Fibroblast of peridontal ligament (primary cell): ENCODE results near the gene CANT1.
"Not testable (repeated sequence)": the region's sequence is repeated elsewhere in the genome, so short reads cannot be mapped to it uniquely, and the experiment has no call there.

Source experiments
- DNase-seq: peaks from one replicate; pipeline ENCODE4 v3.0.0-alpha.2; 2010; ENCODE audit errors: extremely low read depth

CANT1 gene

DNA sequence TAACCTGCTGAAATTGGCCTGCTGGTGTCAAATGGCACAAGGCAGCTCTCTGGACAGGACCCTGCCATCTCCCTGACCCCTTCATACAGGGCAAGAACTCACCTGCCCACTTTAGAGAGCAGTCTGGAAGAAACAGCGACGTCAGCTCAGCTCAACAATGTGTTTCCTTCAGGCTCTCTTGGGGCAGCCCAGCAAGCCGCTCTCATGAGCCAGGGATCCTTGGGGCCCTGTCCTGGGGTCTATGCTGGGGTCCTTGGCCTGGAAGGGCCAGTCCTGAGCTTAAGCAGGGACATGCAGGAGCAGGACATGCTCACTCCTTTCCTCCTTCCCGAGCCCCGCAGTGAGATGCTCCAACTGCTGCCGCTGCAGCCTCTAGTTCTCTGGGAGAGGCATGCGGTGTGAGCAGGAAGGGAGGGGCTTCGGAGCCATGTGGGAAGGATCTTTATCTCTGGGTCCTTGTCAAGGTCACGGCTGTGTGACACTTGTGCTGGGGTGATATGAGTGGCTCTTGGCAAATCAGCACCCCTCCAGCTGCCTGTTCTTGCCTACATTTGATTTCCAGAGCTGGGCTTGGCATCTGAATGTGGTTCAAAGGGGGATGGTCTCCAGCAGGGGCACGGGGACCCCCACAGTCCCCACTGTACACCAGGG, 17.8 kb upstream of the CANT1 start:
- DNase-seq: no peak

DNA sequence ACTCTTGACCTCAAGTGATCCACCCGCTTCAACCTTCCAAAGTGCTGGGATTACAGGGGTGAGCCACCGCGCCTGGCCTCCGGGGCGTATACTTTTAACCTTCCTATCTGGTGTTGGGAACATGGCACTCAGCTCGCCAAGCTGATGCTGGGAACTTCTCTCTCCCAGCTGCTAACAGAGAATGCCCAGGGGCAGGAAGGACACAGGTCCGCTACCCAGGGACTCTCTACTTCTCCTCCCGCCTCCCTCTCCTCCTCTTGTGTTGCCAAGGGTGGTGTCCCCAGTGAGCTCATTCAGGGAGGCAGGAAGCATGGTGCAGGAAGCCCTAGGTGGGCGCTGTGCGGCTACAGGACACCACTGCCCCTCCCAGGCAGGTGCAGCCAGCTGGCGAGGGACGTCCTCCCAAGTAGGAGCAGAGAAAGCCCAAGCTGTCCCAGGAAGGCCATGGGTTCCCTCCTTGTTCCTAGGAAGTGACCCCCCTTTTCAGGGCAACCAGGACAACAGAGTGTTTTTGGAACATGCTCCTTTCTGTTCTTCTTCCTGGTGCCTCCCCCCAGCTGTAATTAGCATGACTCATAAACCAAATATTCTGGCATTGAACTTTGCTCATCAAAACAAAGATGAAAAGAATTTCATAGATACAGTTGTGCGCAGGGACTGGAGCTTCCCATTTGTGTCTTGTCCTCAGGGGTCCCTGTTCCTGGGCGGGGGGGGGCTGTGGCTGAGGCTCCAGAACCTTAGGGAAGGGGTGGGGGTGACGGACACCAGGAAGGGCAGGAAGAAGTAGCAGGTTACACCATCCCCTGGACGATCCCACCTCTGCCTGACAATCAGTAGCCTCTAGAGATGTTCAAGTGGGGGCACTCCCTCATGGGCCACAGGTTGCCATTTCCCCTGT, 17.1 kb upstream of the CANT1 start:
- peak; percentile 68 for DNase-seq

DNA sequence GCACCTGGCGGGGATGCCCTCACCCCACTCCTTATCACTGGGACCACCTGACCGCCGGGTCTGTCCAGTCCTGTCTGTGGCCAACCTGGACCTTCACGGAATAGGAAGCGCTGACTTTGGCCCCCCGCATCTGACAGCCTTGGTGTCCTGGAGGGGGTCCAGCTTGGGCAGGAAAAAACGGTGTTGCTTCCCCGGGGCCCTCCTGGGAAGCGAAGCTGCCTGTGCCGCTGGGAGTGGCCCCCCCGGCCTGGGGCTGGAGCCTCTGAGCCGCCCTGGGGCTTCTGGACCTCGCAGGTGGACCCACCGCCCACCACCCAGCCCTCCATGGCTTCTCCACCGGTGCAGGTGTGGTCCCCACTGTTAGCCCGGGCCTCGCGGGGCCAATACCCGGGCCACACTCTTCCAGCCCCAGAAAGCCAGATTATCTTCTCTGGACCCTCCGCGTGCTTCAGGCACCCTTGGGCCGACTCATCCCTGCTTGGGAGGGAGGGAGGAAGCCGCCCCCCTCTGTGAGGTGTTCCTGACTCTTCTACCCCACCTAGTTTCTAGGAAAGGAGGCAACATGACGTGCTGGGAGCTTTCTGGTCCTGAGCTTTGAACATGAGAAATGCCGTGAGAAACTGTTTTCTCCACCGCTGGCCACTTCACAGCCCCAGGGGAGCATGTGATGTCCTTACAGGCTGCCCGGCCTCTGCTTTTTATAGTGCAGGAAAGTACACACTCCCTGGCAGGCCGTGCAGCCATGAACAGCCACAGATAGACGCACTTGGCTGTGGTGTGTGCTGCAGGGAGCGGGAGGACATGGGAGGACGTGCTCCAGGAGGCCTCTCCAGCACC, 15.6 kb upstream of the CANT1 start:
- DNase-seq: no peak

DNA sequence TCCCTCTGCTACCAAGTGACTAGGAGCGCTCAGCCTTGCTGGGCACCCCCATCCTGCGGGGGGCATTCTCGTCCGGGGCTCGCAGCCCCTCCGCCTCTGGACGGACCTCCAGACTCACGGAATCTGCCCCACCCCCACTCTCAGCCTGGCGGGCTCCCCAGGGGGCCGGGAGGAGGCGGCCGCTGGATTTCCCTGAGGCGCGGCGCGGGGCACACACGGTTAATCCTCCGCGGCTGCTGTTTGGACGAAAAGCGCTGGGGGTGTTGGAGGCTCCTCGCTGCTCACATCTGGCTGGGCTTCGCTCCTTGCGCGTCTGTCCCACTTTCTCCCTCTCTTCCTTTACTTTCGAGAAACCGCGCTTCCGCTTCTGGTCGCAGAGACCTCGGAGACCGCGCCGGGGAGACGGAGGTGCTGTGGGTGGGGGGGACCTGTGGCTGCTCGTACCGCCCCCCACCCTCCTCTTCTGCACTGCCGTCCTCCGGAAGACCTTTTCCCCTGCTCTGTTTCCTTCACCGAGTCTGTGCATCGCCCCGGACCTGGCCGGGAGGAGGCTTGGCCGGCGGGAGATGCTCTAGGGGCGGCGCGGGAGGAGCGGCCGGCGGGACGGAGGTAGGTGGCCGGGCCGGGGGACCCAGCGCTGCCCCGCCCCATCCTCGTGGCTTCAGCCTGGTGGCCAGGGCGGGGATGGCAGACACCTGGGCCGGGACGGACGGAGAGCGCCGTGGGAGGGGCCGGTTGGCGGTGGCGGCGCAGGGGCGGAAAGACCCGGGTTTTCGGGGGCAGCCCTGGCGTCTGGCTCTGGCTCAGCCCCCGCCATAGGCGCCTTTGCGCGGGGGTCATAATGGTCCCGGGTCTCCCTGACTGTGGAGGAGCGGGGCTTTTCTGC, 14.6 kb upstream of the CANT1 start, which contains the start of gene C1QTNF1:
Gene C1QTNF1, plus strand, starts transcription at position 284 of the 886 bp plus-strand sequence. CDS start 19,800 bp downstream, outside the sequence.
- peak; percentile 42 for DNase-seq

DNA sequence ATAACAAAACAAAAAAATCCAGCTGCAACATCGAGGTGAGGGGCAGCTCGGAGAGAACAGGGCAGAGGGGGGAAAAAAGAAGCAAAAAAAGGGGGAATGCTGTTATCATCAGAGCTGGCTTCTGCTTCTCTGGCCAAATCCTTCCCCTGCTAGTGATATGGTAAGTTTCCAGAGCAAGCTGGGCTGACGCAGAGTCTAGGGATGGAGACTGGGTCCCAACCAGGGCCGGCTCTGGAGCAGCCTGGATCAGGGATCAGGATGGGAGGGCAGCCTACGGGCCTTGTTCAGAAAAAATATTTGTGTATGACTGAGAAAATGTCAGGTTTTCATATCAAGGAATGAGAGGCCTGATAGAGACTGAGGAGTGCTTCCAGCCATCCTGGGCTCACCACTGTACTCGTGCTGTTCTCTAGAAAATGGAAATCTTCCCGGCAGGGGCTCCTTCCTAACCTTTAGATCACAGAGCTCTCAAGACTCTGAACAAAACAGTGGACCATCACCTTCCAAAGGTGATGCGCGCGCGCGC, 13.7 kb upstream of the CANT1 start:
- no peak for DNase-seq

DNA sequence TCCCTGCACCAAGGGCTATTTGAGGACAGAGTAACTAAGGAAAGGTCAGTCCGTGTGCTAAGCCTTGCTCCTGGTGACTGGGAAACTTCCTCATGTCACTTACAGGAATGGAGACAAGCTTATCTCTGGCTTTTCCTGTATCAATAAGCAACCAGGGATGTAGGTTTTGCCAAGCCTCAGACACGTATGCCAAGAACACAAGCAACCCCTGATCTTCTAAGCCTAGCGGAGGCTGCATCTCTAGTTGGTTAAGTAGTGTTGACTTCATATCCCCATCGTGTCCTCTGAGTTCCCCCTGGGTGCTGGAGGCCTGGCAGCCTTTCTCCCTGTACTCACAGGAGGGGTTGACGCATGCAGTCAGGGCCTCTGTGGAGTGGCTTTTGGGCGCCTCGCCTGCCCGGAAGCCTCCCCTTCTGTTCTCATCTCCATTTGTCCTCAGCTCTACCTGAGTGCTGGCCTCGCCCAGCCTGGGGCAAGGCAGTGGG, 13.0 kb upstream of the CANT1 start:
- DNase-seq: no peak

DNA sequence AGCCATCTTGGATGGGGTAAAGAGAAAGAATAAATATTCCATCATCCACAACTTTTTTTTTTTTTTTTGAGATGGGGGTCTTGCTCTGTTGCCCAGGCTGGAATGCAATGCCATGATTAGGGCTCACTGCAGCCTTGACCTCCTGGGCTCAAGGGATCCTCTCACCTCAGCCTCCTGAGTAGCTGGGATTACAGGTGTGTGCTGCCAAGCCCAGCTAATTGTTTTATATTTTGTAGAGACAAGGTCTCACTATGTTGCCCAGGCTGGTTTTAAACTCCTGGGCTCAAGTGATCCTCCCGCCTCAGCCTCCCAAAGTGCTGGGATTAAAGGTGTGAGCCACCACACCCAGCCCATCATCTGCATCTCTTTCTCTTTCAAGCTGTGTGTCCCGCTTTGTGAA, 12.4 kb upstream of the CANT1 start:
- not testable (repeated sequence) for DNase-seq

DNA sequence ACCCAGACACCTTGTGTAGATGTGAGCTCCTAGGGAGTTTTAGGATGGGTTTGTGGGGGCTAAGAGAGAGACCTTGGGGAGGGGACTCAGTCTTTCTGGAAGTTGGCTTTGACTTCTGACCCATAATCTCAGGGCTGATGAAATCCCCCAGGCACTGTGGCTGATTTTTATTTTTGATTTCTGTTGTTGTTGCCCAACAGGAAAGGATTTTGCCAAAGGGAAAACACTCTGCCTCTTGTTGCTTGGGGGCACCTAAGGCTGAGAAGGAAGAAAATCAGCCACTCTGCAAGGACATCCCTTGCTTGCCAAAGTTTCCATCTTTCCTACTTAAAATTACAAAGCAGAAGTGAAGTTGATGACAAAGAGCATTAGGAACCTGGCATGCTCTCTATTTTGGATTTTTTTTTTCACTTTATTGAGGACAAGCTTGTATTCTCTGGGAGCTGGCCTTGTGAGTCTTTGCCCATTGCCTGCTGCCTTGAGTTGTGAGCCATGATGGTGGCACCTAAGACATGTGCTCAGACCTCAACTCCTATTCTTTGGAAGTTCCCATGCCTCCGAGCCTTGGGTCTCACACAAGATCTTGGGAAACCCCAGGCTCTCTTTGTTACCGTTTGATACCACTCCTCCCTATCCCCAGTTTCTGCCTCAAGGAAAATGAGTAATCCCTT, 11.2 kb upstream of the CANT1 start:
- DNase-seq: peak; percentile 15

DNA sequence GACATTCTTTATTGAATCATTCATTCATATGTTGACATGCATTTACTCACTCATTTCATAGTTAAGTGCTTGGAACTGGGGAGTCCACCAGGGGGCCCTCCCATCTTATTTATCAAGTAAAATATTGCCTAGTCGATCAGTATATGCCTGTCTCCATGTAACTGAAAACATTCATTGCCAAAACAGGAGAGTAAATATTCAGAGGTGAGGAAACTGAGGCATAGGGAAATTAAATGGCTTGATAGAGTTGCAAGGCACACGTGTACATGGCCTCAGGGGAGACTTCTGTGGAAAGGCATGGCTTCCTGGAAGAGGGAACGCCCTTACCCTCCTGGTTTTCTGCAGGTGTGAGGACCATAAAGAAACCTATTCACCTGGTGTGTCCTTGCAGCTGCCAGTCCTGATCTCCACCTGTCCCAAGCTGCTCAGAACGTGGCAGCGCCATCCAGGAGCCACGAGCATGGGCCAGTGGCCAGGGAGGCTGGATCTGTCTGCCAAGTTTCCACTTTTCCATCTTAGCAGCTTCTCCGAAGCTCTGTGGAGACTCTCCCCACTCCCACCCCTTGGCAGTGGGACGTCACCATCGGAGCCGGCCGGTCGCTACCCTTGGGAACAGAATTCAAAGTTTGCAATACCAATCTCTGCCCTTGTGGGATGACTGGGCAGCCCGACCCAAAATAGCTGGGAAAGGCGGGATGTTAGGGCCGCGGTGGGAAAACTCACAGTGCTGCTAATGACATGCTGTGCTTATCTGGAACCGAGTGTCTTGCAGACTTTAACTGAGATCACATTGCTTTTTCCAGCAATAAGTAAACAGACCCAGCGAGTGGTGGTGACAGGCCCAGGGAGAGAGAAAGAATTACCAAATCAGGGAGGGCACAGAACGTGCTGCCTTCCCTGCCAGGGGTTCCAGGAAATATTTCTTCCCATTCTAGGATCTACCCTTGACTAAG, 10.3 kb upstream of the CANT1 start:
- DNase-seq: peak; percentile 84

DNA sequence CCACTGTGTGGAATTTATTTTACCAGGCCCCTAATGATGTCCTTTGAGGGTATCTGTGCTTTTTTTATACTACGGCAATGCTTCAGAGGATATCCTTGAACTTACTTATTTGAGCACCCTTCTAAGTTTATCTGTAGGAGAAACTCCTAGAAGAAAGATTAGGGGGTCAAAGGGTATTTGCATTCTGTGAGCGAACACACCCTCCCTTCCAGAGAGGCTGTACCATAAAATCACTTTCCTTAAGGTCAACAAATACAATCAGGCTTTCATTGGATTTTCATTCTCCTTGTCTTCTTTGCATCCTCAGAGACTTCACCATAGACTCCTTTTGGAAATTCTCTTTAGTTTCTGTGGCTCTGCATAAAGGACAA, 9.7 kb upstream of the CANT1 start:
- DNase-seq: no peak

DNA sequence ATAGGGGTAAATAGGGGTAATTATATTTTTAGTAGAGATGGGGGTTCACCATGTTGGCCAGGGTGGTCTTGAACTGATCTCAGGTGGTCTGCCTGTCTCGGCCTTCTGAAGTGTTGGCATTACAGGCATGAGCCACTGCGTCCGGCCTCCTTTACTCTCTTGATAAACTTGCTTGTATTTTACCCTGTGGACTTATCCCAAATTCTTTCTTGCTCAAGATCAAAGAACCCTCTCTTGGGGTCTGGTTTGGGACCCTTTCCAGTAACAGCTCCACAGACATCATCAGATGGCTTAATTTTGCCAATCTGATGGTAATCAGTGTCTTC, 8.8 kb upstream of the CANT1 start:
- DNase-seq: no peak

DNA sequence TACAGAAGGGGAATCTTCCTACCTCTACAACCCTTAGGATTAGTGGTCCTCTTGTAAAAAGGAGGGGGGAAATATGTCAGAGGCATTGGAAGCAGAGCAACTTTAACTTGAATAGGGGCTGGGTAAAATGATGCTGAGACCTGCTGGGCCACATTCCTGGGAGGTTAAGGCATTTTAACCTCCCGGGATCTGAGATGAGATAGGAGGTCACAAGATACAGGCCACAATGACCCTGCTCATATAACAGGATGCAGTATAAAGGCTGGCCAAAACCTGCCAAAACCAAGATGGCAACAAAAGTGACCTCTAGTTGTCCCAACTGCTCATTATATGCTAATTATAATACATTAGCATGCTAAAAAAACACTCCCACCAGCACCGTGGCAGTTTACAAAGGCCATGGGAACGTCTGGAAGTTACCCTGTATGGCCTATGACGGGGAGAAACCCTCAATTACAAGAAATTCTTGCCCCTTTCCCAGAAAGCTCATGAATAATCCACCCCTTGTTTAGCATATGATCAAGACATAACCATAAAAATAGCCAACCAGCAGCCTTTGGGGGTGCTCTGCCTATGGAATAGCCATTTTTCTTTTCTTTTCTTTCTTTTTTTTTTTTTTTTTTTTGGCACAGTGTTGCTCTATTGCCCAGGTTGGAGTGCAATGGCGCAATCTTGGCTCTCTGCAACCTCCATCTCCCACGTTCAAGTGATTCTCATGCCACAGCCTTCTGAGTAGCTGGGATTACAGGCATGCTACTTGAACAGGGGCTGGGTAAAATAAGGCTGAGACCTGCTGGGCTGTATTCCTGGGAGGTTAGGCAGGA, 8.2 kb upstream of the CANT1 start:
- no peak for DNase-seq

DNA sequence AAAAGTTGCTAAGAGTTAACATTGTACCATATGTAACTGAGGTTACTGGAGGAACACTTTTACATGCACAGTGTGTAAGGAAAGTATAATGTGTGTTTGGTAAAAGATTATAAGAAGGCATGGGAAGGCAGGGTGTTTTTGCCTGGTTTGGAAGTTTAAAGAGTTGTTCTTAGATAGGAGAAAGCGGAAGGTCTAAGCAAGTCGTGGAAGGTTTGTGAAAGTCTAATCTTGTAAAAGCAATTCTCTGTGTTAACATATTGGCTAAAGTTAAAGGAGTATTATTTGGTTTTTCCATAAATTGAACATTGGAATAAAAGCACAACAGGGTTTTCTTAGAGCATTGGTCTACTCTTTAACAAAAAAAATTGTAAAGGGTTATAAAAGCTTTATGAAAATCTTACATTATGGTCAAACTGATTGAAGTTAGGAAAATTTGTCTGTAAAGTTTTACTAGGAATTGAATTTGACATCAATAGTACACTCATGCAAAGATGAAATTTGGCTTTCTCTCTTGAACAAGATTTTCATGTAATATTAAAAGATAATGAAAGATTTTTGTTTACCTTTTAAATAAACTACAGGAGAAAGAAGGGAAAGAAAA, 4.7 kb upstream of the CANT1 start:
- DNase-seq: no peak

DNA sequence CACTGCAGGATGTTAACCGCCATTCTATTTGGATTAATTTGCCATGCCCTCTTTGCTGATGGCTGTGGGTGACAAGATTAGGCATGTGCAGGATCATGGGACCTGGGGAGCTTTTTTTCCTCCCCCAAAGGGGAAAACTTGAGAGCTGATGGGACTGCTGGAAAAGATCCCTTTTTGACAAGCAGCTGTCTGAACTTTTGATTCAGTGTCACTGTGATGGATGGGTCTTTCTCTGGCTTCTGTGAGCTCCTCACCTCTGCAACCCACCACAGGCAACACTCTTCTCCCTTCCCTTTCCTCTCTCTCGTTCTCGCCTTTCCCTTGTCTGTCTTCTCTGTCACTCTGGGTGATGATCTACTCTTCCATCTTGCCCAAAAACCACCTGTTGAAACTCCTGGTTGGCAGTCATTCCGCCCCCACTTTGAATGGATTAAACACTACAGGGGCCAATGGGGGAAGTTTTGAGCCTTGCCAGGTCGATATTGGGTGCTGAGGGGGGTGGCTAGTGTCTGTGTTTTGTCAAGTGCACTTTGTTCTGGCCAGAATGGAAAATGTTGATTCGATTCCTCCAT, 3.1 kb upstream of the CANT1 start:
- no peak for DNase-seq

DNA sequence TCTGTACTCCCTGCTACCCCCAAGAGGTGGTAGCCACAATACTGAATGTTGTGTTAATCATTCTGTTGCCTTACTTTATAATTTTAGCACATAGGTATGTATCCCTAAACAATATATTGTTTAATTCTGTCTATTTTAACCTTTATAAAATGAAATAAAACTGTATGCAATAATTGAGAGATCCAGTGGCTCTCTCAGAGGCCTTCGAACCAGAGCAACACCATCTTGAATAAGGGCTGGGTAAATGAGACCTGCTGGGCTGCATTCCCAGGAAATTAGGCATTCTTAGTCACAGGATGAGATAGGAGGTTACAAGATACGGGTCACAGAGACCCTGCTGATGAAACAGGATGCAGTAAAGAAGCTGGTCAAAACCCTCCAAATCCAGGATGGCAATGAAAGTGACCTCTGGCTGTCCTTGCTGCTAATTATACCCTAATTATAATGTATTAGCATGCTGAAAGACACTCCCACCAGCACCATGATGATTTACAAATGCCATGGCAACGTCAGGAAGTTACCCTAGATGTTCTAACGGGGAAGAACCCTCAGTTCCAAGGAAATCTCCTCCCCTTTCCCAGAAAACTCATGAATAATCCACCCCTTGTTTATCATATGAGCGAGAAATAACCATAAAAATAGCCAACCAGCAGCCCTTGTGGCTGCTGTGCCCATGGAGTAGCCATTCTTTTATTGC, 2.0 kb upstream of the CANT1 start:
- DNase-seq: peak; percentile 65

DNA sequence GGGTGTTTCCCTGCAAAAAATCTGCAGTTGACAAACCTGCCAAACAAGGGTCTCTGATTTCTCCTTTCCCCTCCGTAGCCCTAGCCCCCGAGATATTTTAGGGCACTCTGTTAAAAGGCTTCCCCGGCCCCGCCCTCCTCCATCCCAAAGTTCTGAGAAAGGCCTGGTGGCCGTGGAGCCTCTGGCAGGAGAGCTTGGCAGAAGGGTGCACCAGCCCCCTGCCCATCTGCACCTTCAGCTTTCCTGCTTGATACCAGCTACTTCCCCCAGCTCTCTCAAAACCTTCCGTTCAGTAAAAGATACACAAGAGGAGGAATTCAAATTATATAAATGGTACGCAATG, 711 bp upstream of the CANT1 start:
- DNase-seq: no peak
